Kidney epithelial cell (primary cell): ENCODE data around the gene NELL2. TPM values are rescaled to one million over a fixed set of nuclear protein-coding genes. Genes with fewer than 3 reads are reported as not detected.

ENCODE experiments used
- DNase-seq: peaks from one replicate; pipeline ENCODE4 v3.0.0-alpha.2; 2010; ENCODE audit warnings: low read depth
- H3K27me3 ChIP-seq: 2 replicates; pipeline ENCODE4 v1.6.0; 2011; ENCODE audit warnings: low read length; ENCODE audit not compliant: control insufficient read depth, insufficient read depth
- H3K36me3 ChIP-seq: 2 replicates; pipeline ENCODE4 v1.5.1; 2011; ENCODE audit warnings: low read length; ENCODE audit not compliant: control insufficient read depth, insufficient read depth
- H3K4me3 ChIP-seq: 2 replicates; pipeline ENCODE4 v1.5.1; 2011; ENCODE audit warnings: low read depth, mild to moderate bottlenecking, control low read depth, low read length
- CTCF ChIP-seq: IDR thresholded peaks from 2 replicates; pipeline ENCODE4 v1.5.1; 2011; ENCODE audit warnings: mild to moderate bottlenecking, moderate library complexity, low read length, control low read depth, inconsistent platforms; ENCODE audit not compliant: insufficient read depth, poor library complexity, severe bottlenecking
- total RNA-seq: library from RNA; depleted of rRNA; stranded (reverse); fragments of >200 nt; gene quantifications from 2 replicates; pipeline ENCODE4 v1.2.3, GENCODE V29; 2015

NELL2 gene
- total RNA-seq, 1 donor from 2014 or later, result 3.5 TPM

DNA sequence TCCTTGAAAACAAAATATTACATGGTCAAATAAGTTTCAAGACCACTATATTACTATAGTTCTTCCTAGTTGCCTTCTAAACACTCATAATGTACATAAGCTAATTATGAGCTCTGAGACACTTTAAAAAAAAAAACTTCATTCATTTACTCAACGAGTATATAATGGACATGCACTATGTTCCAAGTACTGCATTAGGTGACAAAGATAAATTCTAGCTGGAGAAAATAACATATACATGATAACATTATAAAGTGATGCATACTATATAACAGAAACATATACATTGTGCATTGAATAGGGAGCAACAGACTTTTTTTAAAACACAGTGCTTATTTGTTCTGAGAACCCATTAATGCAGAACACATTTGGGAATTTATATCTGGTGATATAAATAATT is 202.3 kb downstream of the NELL2 start:
- Histone ChIP-seq H3K27me3 (no peaks in the 10 kb centered on the region), H3K4me3 (no peak overlapping the region), H3K36me3 (no peaks in the 10 kb centered on the region)
- DNase-seq, result no peak
- no peak for TF ChIP-seq CTCF

- TF ChIP-seq CTCF, result no peak
- Histone ChIP-seq H3K27me3 (no peaks in the 10 kb centered on the region), H3K4me3 (no peak overlapping the region), H3K36me3 (no peaks in the 10 kb centered on the region)
- DNase-seq, result no peak
Measured at GRCh38 chr12:44672042-44672441, 204.1 kb downstream of the NELL2 start.

DNA sequence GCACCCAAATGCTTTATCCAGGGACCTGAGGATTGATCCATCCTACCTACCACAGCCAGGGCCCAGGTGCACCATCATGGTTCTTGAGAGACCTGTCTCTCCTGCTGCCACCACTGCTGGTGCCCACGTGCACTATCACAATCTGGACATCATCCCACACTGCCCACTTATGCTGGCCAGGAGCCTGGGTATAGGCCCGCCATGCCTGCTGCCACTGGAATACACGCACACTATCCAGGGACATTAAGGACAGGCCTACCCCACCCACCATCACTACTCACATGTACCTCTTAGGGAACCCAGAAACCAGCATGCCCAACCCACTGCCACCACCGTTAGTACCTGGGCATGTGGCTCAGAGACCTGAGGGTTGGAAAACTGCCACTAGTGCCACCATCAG is 207.7 kb downstream of the NELL2 start:
- no peak for TF ChIP-seq CTCF
- no peak overlapping the region for H3K4me3 ChIP-seq
- no peak for DNase-seq
- H3K27me3 ChIP-seq, result no peaks in the 10 kb centered on the region
- H3K36me3 ChIP-seq, result no peaks in the 10 kb centered on the region

- Histone ChIP-seq H3K4me3 (no peak overlapping the region), H3K27me3 (no peaks in the 10 kb centered on the region), H3K36me3 (no peaks in the 10 kb centered on the region)
- no peak for DNase-seq
- TF ChIP-seq CTCF, result no peak
Measured at GRCh38 chr12:44667461-44667860, 208.7 kb downstream of the NELL2 start.

DNA sequence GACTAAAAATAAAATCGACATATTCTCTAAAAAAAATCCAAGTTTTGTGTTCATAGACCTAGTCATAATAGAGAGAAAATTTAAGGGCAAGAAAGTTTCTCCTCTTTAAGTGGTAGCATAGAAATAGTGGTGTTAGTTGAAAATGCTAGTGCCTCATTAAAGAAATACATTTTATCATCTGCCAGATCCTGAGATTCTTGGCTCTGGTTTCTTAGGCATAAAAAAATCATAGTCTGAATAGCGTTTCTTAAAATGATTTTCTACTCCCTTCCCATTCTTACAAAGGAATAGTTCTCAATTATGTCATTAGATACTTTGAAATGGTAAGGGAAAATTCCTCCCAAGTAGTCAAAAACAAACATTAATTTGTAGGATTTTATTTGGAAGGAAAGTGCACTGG is 212.8 kb downstream of the NELL2 start:
- H3K27me3 ChIP-seq, result no peaks in the 10 kb centered on the region
- DNase-seq, result no peak
- no peaks in the 10 kb centered on the region for H3K36me3 ChIP-seq
- TF ChIP-seq CTCF, result no peak
- no peak overlapping the region for H3K4me3 ChIP-seq

- Histone ChIP-seq H3K36me3 (no peaks in the 10 kb centered on the region), H3K4me3 (no peak overlapping the region), H3K27me3 (no peaks in the 10 kb centered on the region)
- DNase-seq, result no peak
- TF ChIP-seq CTCF, result no peak
Measured at GRCh38 chr12:44655846-44656245, 220.3 kb downstream of the NELL2 start.
